T-cell (primary cell): ENCODE results near the gene CD93. TPM values are rescaled to one million over a fixed set of nuclear protein-coding genes. Genes with fewer than 3 reads are reported as not detected.
A peak's percentile ranks its signal among the peaks of the same experiment; 100 is the strongest.

Experiments
- ATAC-seq, 4 experiments: fragments of 200-7000 bp in 3 of 4; fragments of 150-1000 bp in 1 of 4; cut with Tn5 transposase; replicated peaks in 1 of 4; 1 replicate in 3 of 4; 2 replicates in 1 of 4; pipeline ENCODE4 v1.10.0; 2021; ENCODE audit warnings: moderate library complexity in 3 of 4, mild to moderate bottlenecking in 2 of 4, moderate number of reproducible peaks in 1 of 4
- CTCF ChIA-PET, 2 donors: fragments of 300-600 bp; sonication (Branson Sonifier 250); formaldehyde crosslinking; loops; one replicate each; lab custom pipeline; 2022; ENCODE audit warnings: antibody characterized with exemption in 2 of 2; lab: Charles Lee
- POLR2A ChIA-PET, 2 donors: fragments of 300-600 bp; sonication (Branson Sonifier 250); formaldehyde crosslinking; loops; one replicate each; lab custom pipeline; 2022; ENCODE audit warnings: antibody characterized with exemption in 2 of 2; lab: Charles Lee
- DNase-seq, 35 experiments: peaks; one replicate each; pipeline versions ENCODE4 v3.0.0 to v3.0.0-alpha.2; 2013 to 2023
- H3K27ac ChIP-seq: one replicate; pipeline ENCODE4 v1.5.1; 2013; ENCODE audit warnings: low read length
- H3K27me3 ChIP-seq, 2 experiments: replicated peaks in 1 of 2; 1 replicate in 1 of 2; 2 replicates in 1 of 2; pipeline versions ENCODE4 v1.6.1 to v1.7.0; 2013; ENCODE audit warnings: low read length in 1 of 2, mixed read lengths in 1 of 2; ENCODE audit not compliant: control insufficient read depth in 2 of 2, insufficient read depth in 2 of 2; ENCODE audit errors: extremely low read depth in 1 of 2
- H3K36me3 ChIP-seq, 2 donors: 1 replicate in 1 of 2; 2 replicates in 1 of 2; pipeline versions ENCODE4 v1.6.1 to v1.7.0; 2013; ENCODE audit warnings: low read length in 1 of 2; ENCODE audit not compliant: control insufficient read depth in 2 of 2, insufficient read depth in 1 of 2; ENCODE audit errors: extremely low read depth in 1 of 2
- H3K4me1 ChIP-seq, 2 experiments: 1 replicate in 1 of 2; 2 replicates in 1 of 2; pipeline versions ENCODE4 v1.6.1 to v1.7.0; 2013; ENCODE audit warnings: low read length in 2 of 2, mixed read lengths in 1 of 2; ENCODE audit not compliant: insufficient read depth in 2 of 2, control insufficient read depth in 1 of 2; ENCODE audit errors: extremely low read depth in 1 of 2
- H3K4me3 ChIP-seq, 2 donors: 1 replicate in 1 of 2; 2 replicates in 1 of 2; pipeline versions ENCODE4 v1.5.1 to v1.7.0; 2013; ENCODE audit warnings: mild to moderate bottlenecking in 2 of 2, low read length in 1 of 2, moderate library complexity in 1 of 2; ENCODE audit not compliant: control insufficient read depth in 1 of 2; ENCODE audit errors: extremely low read depth in 1 of 2
- H3K9me3 ChIP-seq: 2 replicates; pipeline ENCODE4 v1.7.0; 2013
- H3K27ac Mint-ChIP-seq, 2 donors: one replicate each; pipeline ENCODE4 v1.8.0; 2020 to 2021; ENCODE audit warnings: mild to moderate bottlenecking in 2 of 2, mixed read lengths in 2 of 2
- H3K27me3 Mint-ChIP-seq, 2 donors: one replicate each; pipeline ENCODE4 v1.8.0; 2021 to 2022; ENCODE audit warnings: mixed read lengths in 2 of 2
- H3K36me3 Mint-ChIP-seq: one replicate; pipeline ENCODE4 v1.8.0; 2021; ENCODE audit warnings: mixed read lengths
- H3K4me1 Mint-ChIP-seq, 3 donors: one replicate each; pipeline ENCODE4 v1.8.0; 2020 to 2022; ENCODE audit warnings: mixed read lengths in 3 of 3, mild to moderate bottlenecking in 1 of 3
- H3K4me3 Mint-ChIP-seq, 3 donors: one replicate each; pipeline ENCODE4 v1.8.0; 2020 to 2022; ENCODE audit warnings: mild to moderate bottlenecking in 3 of 3, mixed read lengths in 3 of 3, moderate library complexity in 3 of 3
- H3K9me3 Mint-ChIP-seq, 3 donors: one replicate each; pipeline ENCODE4 v1.8.0; 2020 to 2022; ENCODE audit warnings: mixed read lengths in 3 of 3
- WGBS: methylation state at CpG from one replicate; pipeline ENCODE4 v1.1.5; 2013; ENCODE audit warnings: missing lambda C conversion rate; ENCODE audit not compliant: insufficient coverage; 5-methylcytosine and 5-hydroxymethylcytosine counted together
- total RNA-seq, 35 experiments: library from RNA in 6 of 35; stranded (reverse) in 6 of 35; fragments of 120-200 nt in 1 of 35; gene quantifications; one replicate each; pipeline versions ENCODE4 v1.2.1 to v1.2.4 and lab custom pipeline; 2013 to 2026

The CD93 gene
- total RNA-seq, 5 donors from 2014 or later (not counting 1 experiment from before 2014, with no cell fraction given), result 0.38 to 1.9 (median 0.58) TPM

GRCh38 chr20:23087587-23088251 lies 1.6 kb upstream of the CD93 start:
- H3K9me3 Mint-ChIP-seq, result no peaks in the 10 kb centered on the region
- POLR2A ChIA-PET, result no interaction called here
- ATAC-seq, result no peak
- H3K4me1 Mint-ChIP-seq, result peaks cover 10 to 18% (median 13%) of the 10 kb centered on the region in 3 donors
- no peak overlapping the region for H3K4me3 Mint-ChIP-seq
- H3K27ac Mint-ChIP-seq, result no peak overlapping the region
- peaks cover 0 to 4% of the 10 kb centered on the region in 2 donors for H3K27me3 Mint-ChIP-seq
- H3K27ac ChIP-seq, result no peak overlapping the region
- H3K36me3 Mint-ChIP-seq, result no peaks in the 10 kb centered on the region
- no peaks in the 10 kb centered on the region for H3K36me3 ChIP-seq
- DNase-seq, result peak in 1 of 35 experiments; percentile 6
- H3K27me3 ChIP-seq, result peaks cover 0 to 15% of the 10 kb centered on the region in 2 experiments
- CTCF ChIA-PET, result no interaction called here
- WGBS, result 69% methylated on average over 6 of the region's 9 CpGs
- H3K4me1 ChIP-seq, result peaks cover 19 to 46% of the 10 kb centered on the region in 2 experiments
- H3K9me3 ChIP-seq, result no peaks in the 10 kb centered on the region
- no peak overlapping the region for H3K4me3 ChIP-seq

GRCh38 chr20:23086931-23087411 lies 847 bp upstream of the CD93 start:
- H3K4me3 ChIP-seq, result peak overlapping the region in 1 of 2 donors; percentile 77

GRCh38 chr20:23085436-23086055 lies 578 bp downstream of the CD93 start:
- peaks cover 10 to 22% (median 13%) of the 10 kb centered on the region in 3 donors for H3K4me1 Mint-ChIP-seq
- H3K4me3 ChIP-seq, result peak overlapping the region; percentile 26 to 77
- H3K27ac Mint-ChIP-seq, result no peak overlapping the region
- ChIA-PET POLR2A (no interaction called here), CTCF (no interaction called here)
- ATAC-seq (peak in 1 of 4 experiments; percentile 21), DNase-seq (peak in 1 of 35 experiments; percentile 10)
- H3K36me3 ChIP-seq, result peaks cover 0 to 4% of the 10 kb centered on the region in 2 donors
- WGBS, result 74% methylated on average over 21 of the region's 23 CpGs
- H3K27me3 Mint-ChIP-seq, result peaks cover 0 to 4% of the 10 kb centered on the region in 2 donors
- H3K36me3 Mint-ChIP-seq, result no peaks in the 10 kb centered on the region
- peaks cover 0 to 11% of the 10 kb centered on the region in 2 experiments for H3K27me3 ChIP-seq
- no peak overlapping the region for H3K27ac ChIP-seq
- peak overlapping the region in 2 of 3 donors; percentile 48 to 65 for H3K4me3 Mint-ChIP-seq
- no peaks in the 10 kb centered on the region for H3K9me3 ChIP-seq
- peaks cover 22 to 48% of the 10 kb centered on the region in 2 experiments for H3K4me1 ChIP-seq
- H3K9me3 Mint-ChIP-seq, result no peaks in the 10 kb centered on the region

More at GRCh38 chr20:23086931-23087411, 847 bp upstream of the CD93 start:
- Histone ChIP-seq H3K9me3 (no peaks in the 10 kb centered on the region), H3K27me3 (peaks cover 0 to 13% of the 10 kb centered on the region in 2 experiments), H3K4me1 (peaks cover 22 to 48% of the 10 kb centered on the region in 2 experiments), H3K27ac (peak overlapping the region; percentile 14), H3K36me3 (no peaks in the 10 kb centered on the region)
- H3K4me3 Mint-ChIP-seq, result no peak overlapping the region
- DNase-seq (peak in 1 of 35 experiments; percentile 6), ATAC-seq (no peak)
- WGBS, result 85% methylated on average over 14 of the region's 14 CpGs
- ChIA-PET CTCF (no interaction called here), POLR2A (no interaction called here)
- no peaks in the 10 kb centered on the region for H3K36me3 Mint-ChIP-seq
- H3K27ac Mint-ChIP-seq, result no peak overlapping the region
- H3K27me3 Mint-ChIP-seq, result peaks cover 0 to 4% of the 10 kb centered on the region in 2 donors
- no peaks in the 10 kb centered on the region for H3K9me3 Mint-ChIP-seq
- peaks cover 10 to 22% (median 13%) of the 10 kb centered on the region in 3 donors for H3K4me1 Mint-ChIP-seq

- no peak for ATAC-seq
- POLR2A ChIA-PET, result no interaction called here
- no peak for DNase-seq
- peaks cover 0 to 11% of the 10 kb centered on the region in 2 experiments for H3K27me3 ChIP-seq
- WGBS, result 94% methylated on average over 22 of the region's 24 CpGs
- H3K9me3 Mint-ChIP-seq, result no peaks in the 10 kb centered on the region
- no peak overlapping the region for H3K27ac ChIP-seq
- peaks cover 10 to 22% (median 13%) of the 10 kb centered on the region in 3 donors for H3K4me1 Mint-ChIP-seq
- no peaks in the 10 kb centered on the region for H3K36me3 Mint-ChIP-seq
- CTCF ChIA-PET, result no interaction called here
- H3K4me1 ChIP-seq, result peaks cover 22 to 48% of the 10 kb centered on the region in 2 experiments
- peak overlapping the region in 1 of 2 donors; percentile 77 for H3K4me3 ChIP-seq
- H3K36me3 ChIP-seq, result peaks cover 0 to 4% of the 10 kb centered on the region in 2 donors
- no peak overlapping the region for H3K27ac Mint-ChIP-seq
- H3K4me3 Mint-ChIP-seq, result no peak overlapping the region
- peaks cover 0 to 4% of the 10 kb centered on the region in 2 donors for H3K27me3 Mint-ChIP-seq
- H3K9me3 ChIP-seq, result no peaks in the 10 kb centered on the region
Measured at GRCh38 chr20:23084845-23085365, 1.2 kb downstream of the CD93 start.

- Mint-ChIP-seq H3K27ac (no peak overlapping the region), H3K36me3 (no peaks in the 10 kb centered on the region), H3K4me3 (no peak overlapping the region), H3K9me3 (no peaks in the 10 kb centered on the region), H3K4me1 (peaks cover 10 to 22% (median 13%) of the 10 kb centered on the region in 3 donors), H3K27me3 (peaks cover 0 to 4% of the 10 kb centered on the region in 2 donors)
- no peak overlapping the region for H3K27ac ChIP-seq
- H3K36me3 ChIP-seq, result peaks cover 0 to 4% of the 10 kb centered on the region in 2 donors
- DNase-seq (no peak), ATAC-seq (no peak)
- peaks cover 22 to 48% of the 10 kb centered on the region in 2 experiments for H3K4me1 ChIP-seq
- POLR2A ChIA-PET, result no interaction called here
- CTCF ChIA-PET, result no interaction called here
- H3K27me3 ChIP-seq, result peaks cover 0 to 11% of the 10 kb centered on the region in 2 experiments
- no peaks in the 10 kb centered on the region for H3K9me3 ChIP-seq
- WGBS, result 91% methylated on average over 11 of the region's 17 CpGs
- peak overlapping the region in 1 of 2 donors; percentile 20 for H3K4me3 ChIP-seq
Measured at GRCh38 chr20:23084282-23084844, 1.8 kb downstream of the CD93 start.
